Measurements from ENCODE around the gene FARS2. TPM values are rescaled to one million over a fixed set of nuclear protein-coding genes. Genes with fewer than 3 reads are reported as not detected.

FARS2 gene
- polyA plus RNA-seq (2013, experiment 1 of 4), result 16.0 TPM
- 16.8 TPM for polyA plus RNA-seq (2013, experiment 2 of 4)
- 9.6 TPM for polyA plus RNA-seq (2013, experiment 3 of 4)
- 11.8 TPM for polyA plus RNA-seq (2013, experiment 4 of 4)

DNA sequence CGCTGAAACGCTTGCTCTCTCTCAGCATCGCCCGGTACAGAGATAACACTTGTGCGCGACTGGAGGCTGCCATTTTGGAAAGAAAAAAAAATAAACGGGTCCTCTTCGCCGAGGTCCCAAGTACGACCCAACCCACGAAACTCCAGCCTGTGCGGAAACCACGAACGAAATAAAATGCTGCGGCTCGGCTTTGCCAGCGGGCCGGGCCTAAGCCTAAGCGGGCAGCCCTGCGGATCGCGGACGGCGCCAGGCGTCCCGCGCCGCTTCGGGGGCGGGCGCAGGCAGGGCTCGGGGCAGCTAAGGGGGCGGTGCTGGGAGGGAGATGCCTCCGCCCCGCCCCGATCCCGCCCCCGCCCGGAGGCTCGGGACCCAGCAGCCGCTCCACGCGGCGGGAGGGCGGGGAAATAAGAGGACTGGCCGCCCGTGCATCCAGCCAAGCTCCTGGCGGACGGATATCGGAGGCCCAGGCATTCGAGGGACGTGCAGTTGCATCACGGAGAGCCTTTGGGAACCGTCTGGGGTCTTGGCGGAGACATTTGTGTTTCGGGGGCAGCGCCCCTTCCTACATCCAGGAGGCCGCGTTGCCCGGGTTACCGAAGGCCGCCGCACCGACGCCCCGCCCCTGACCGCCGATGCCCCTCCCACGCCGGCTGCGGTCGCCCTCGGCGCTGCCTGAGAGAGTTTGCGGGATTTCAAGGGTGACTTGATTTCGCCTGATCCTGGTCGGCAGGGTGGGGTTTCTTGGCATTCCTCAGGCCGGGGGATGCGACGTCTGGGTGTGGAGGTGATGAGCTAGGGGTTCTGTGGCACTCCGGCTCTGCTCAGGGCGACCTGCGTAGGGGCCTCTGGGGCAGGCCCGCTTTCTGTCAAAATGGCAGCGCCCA is at the start of gene FARS2, which contains the start of gene LYRM4:
Gene FARS2, plus strand, starts transcription at position 853 of the 884 bp plus-strand sequence.
Gene LYRM4, minus strand, starts transcription at position 290 of the 884 bp plus-strand sequence. Its CDS starts 217 bp downstream, at position 73.
- Histone ChIP-seq H3K27ac (ENCODE audit: insufficient read depth, low read depth, low read length, poor library complexity, severe bottlenecking) (peak within 1 kb of the TSS; percentile 94), H3K4me3 (ENCODE audit: insufficient read depth, low read depth, low read length) (peak within 1 kb of the TSS; percentile 92)
- 0% methylated on average over 85 of the region's 85 CpGs for WGBS, 2 experiments

GRCh38 chr6:5213836-5214235 is 47.5 kb upstream of the FARS2 start:
- no peaks in the 10 kb centered on the region for H3K9me3 ChIP-seq (ENCODE audit: control insufficient read depth, low read length)
- no peak overlapping the region for H3K27ac ChIP-seq (ENCODE audit: insufficient read depth, low read depth, low read length, poor library complexity, severe bottlenecking)
- no peaks in the 10 kb centered on the region for H3K27me3 ChIP-seq (ENCODE audit: control insufficient read depth, insufficient read depth, low read length, poor library complexity, severe bottlenecking)
- no peaks in the 10 kb centered on the region for H3K36me3 ChIP-seq (ENCODE audit: control insufficient read depth, insufficient read depth, low read length)
- H3K4me3 ChIP-seq (ENCODE audit: insufficient read depth, low read depth, low read length), result no peak overlapping the region
- no peaks in the 10 kb centered on the region for H3K4me1 ChIP-seq (ENCODE audit: control insufficient read depth, insufficient read depth, low read length)
- WGBS, 2 experiments, result 95% methylated on average over 8 of the region's 8 CpGs

More for the DNA sequence above, at the start of gene FARS2, which contains the start of gene LYRM4:
- Histone ChIP-seq H3K4me1 (ENCODE audit: control insufficient read depth, insufficient read depth, low read length) (peaks cover 6% of the 10 kb centered on the region), H3K36me3 (ENCODE audit: control insufficient read depth, insufficient read depth, low read length) (peaks cover 10% of the 10 kb centered on the region), H3K27me3 (ENCODE audit: control insufficient read depth, insufficient read depth, low read length, poor library complexity, severe bottlenecking) (no peaks in the 10 kb centered on the region), H3K9me3 (ENCODE audit: control insufficient read depth, low read length) (no peaks in the 10 kb centered on the region)

DNA sequence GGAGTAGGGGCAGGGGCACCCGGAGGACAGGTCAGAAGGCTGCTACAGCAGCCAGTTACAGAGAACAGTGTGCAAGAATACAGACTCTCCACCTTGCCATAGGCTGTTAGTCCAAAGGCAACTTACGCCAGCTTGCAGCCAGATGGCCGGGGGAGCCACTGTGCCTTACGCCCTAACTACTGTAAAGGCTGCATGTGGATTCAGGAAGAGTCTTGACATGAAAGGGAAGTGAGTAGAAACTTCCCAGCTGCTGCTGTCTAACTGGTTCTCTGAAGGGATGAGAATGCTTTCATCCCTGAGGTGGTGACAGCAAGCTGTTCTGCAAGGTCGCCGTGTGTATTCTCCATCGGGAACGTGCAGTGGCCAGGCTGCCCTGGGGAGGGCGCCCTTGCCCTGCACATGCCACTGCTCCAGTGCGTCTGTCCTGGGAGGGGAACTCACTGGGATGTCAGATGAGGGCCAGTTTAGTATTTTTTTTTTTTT is 46.7 kb upstream of the FARS2 start:
- Histone ChIP-seq H3K9me3 (ENCODE audit: control insufficient read depth, low read length) (no peaks in the 10 kb centered on the region), H3K27ac (ENCODE audit: insufficient read depth, low read depth, low read length, poor library complexity, severe bottlenecking) (no peak overlapping the region), H3K4me3 (ENCODE audit: insufficient read depth, low read depth, low read length) (no peak overlapping the region), H3K4me1 (ENCODE audit: control insufficient read depth, insufficient read depth, low read length) (no peaks in the 10 kb centered on the region), H3K27me3 (ENCODE audit: control insufficient read depth, insufficient read depth, low read length, poor library complexity, severe bottlenecking) (no peaks in the 10 kb centered on the region), H3K36me3 (ENCODE audit: control insufficient read depth, insufficient read depth, low read length) (no peaks in the 10 kb centered on the region)
- WGBS, 2 experiments, result 50 to 51% methylated on average over 10 of the region's 10 CpGs

DNA sequence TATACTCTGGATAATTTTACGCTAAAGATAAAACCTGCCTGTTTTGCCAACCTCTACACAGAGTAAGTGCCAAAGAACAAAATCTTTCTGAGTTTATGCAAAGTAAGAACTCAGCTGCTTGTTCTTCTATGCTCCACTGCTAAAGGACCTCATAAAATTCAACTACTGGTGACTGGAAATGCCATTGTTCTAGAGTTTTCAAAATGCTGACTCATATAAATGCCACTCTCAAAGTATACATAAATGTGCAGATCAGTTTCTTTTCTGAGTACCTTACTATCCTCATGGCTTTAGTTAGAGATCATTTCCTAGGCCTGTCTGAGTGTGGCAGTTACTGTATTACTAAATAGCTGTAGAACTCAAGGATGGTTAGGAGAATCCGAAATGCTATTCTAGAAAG is 46.2 kb upstream of the FARS2 start:
- no peak overlapping the region for H3K4me3 ChIP-seq (ENCODE audit: insufficient read depth, low read depth, low read length)
- H3K27ac ChIP-seq (ENCODE audit: insufficient read depth, low read depth, low read length, poor library complexity, severe bottlenecking), result no peak overlapping the region
- H3K27me3 ChIP-seq (ENCODE audit: control insufficient read depth, insufficient read depth, low read length, poor library complexity, severe bottlenecking), result no peaks in the 10 kb centered on the region
- WGBS, 2 experiments, result 80 to 97% methylated on average over 2 of the region's 2 CpGs
- H3K4me1 ChIP-seq (ENCODE audit: control insufficient read depth, insufficient read depth, low read length), result peaks cover 2% of the 10 kb centered on the region
- no peaks in the 10 kb centered on the region for H3K36me3 ChIP-seq (ENCODE audit: control insufficient read depth, insufficient read depth, low read length)
- H3K9me3 ChIP-seq (ENCODE audit: control insufficient read depth, low read length), result no peaks in the 10 kb centered on the region

DNA sequence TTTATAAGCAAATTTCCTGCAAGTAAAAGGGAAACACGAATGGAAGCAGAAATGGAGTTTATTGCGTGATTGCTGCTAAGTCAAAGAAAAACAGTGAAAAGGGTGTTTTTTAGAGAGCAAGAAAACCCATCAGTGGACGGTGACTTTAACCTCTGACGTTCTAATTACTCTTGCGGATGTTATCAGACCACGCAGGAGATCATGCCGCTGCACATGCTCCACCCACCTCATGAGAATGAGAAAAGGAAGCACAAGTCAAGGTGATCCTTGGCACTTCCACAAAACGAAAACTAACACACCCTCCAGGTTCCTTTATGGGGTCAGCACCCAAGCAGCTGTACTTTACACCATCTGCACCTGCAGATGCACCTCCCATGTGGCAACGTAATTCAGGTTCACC is 45.5 kb upstream of the FARS2 start:
- H3K36me3 ChIP-seq (ENCODE audit: control insufficient read depth, insufficient read depth, low read length), result no peaks in the 10 kb centered on the region
- H3K9me3 ChIP-seq (ENCODE audit: control insufficient read depth, low read length), result no peaks in the 10 kb centered on the region
- 92 to 93% methylated on average over 8 to 9 of the region's 9 CpGs for WGBS, 2 experiments

GRCh38 chr6:5217356-5217755 is 44.0 kb upstream of the FARS2 start:
- no peaks in the 10 kb centered on the region for H3K36me3 ChIP-seq (ENCODE audit: control insufficient read depth, insufficient read depth, low read length)
- H3K27ac ChIP-seq (ENCODE audit: insufficient read depth, low read depth, low read length, poor library complexity, severe bottlenecking), result no peak overlapping the region
- no peaks in the 10 kb centered on the region for H3K9me3 ChIP-seq (ENCODE audit: control insufficient read depth, low read length)
- WGBS, 2 experiments, result 92% methylated on average over 2 of the region's 2 CpGs
- H3K4me1 ChIP-seq (ENCODE audit: control insufficient read depth, insufficient read depth, low read length), result peaks cover 5% of the 10 kb centered on the region
- H3K27me3 ChIP-seq (ENCODE audit: control insufficient read depth, insufficient read depth, low read length, poor library complexity, severe bottlenecking), result no peaks in the 10 kb centered on the region
- H3K4me3 ChIP-seq (ENCODE audit: insufficient read depth, low read depth, low read length), result no peak overlapping the region

More for the DNA sequence above, 45.5 kb upstream of the FARS2 start:
- Histone ChIP-seq H3K4me1 (ENCODE audit: control insufficient read depth, insufficient read depth, low read length) (peaks cover 5% of the 10 kb centered on the region), H3K27me3 (ENCODE audit: control insufficient read depth, insufficient read depth, low read length, poor library complexity, severe bottlenecking) (no peaks in the 10 kb centered on the region), H3K27ac (ENCODE audit: insufficient read depth, low read depth, low read length, poor library complexity, severe bottlenecking) (no peak overlapping the region), H3K4me3 (ENCODE audit: insufficient read depth, low read depth, low read length) (no peak overlapping the region)

DNA sequence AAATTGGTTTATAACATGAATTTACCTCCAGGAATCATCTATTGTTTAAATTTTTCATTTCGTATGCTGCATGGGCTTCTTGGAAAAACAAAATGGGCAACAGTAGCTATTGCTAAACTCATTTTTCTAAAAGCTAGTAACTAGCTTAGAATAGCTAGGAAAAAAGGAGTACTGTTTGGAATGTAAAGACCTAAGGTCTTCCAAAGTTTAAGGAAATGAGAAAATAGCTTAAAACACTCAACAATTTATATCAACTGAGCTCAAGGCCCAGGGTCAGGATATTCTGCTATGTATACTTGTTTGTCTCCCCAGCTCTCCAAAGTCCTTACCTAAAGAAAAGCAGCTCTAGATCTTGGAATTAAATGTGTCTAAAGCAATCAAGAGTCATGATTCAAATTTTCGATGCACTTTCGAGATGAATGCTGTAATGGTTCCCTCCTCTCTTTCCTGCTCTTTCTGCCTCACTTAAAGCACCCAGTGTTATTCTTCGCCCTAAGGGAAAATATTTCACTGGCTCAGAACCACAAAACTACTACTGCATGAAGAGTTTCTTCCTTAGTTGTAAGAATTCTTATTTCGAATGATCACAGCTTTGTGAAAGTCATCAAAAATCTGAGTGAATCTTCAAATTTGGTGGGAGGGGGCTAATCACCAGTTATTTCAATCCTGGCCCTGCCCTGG is 42.2 kb upstream of the FARS2 start:
- Histone ChIP-seq H3K9me3 (ENCODE audit: control insufficient read depth, low read length) (no peaks in the 10 kb centered on the region), H3K36me3 (ENCODE audit: control insufficient read depth, insufficient read depth, low read length) (no peaks in the 10 kb centered on the region), H3K4me1 (ENCODE audit: control insufficient read depth, insufficient read depth, low read length) (peaks cover 5% of the 10 kb centered on the region), H3K4me3 (ENCODE audit: insufficient read depth, low read depth, low read length) (no peak overlapping the region), H3K27me3 (ENCODE audit: control insufficient read depth, insufficient read depth, low read length, poor library complexity, severe bottlenecking) (no peaks in the 10 kb centered on the region), H3K27ac (ENCODE audit: insufficient read depth, low read depth, low read length, poor library complexity, severe bottlenecking) (no peak overlapping the region)
- 95 to 97% methylated on average over 4 to 5 of the region's 5 CpGs for WGBS, 2 experiments

GRCh38 chr6:5220443-5220842 is 40.9 kb upstream of the FARS2 start:
- H3K27me3 ChIP-seq (ENCODE audit: control insufficient read depth, insufficient read depth, low read length, poor library complexity, severe bottlenecking), result no peaks in the 10 kb centered on the region
- H3K36me3 ChIP-seq (ENCODE audit: control insufficient read depth, insufficient read depth, low read length), result no peaks in the 10 kb centered on the region
- 86 to 92% methylated on average over 1 of the region's 1 CpG for WGBS, 2 experiments
- H3K9me3 ChIP-seq (ENCODE audit: control insufficient read depth, low read length), result no peaks in the 10 kb centered on the region
- H3K4me3 ChIP-seq (ENCODE audit: insufficient read depth, low read depth, low read length), result no peak overlapping the region
- H3K27ac ChIP-seq (ENCODE audit: insufficient read depth, low read depth, low read length, poor library complexity, severe bottlenecking), result no peak overlapping the region
- peaks cover 5% of the 10 kb centered on the region for H3K4me1 ChIP-seq (ENCODE audit: control insufficient read depth, insufficient read depth, low read length)

GRCh38 chr6:5223309-5223708 is 38.0 kb upstream of the FARS2 start:
- H3K4me1 ChIP-seq (ENCODE audit: control insufficient read depth, insufficient read depth, low read length), result peaks cover 5% of the 10 kb centered on the region

GRCh38 chr6:5229356-5229755 is 32.0 kb upstream of the FARS2 start:
- no peak overlapping the region for H3K4me3 ChIP-seq (ENCODE audit: insufficient read depth, low read depth, low read length)
- no peak overlapping the region for H3K27ac ChIP-seq (ENCODE audit: insufficient read depth, low read depth, low read length, poor library complexity, severe bottlenecking)
- H3K4me1 ChIP-seq (ENCODE audit: control insufficient read depth, insufficient read depth, low read length), result no peaks in the 10 kb centered on the region
- no peaks in the 10 kb centered on the region for H3K36me3 ChIP-seq (ENCODE audit: control insufficient read depth, insufficient read depth, low read length)
- WGBS, 2 experiments, result 93 to 95% methylated on average over 3 of the region's 3 CpGs
- no peaks in the 10 kb centered on the region for H3K27me3 ChIP-seq (ENCODE audit: control insufficient read depth, insufficient read depth, low read length, poor library complexity, severe bottlenecking)
- H3K9me3 ChIP-seq (ENCODE audit: control insufficient read depth, low read length), result no peaks in the 10 kb centered on the region

More at GRCh38 chr6:5223309-5223708, 38.0 kb upstream of the FARS2 start:
- H3K36me3 ChIP-seq (ENCODE audit: control insufficient read depth, insufficient read depth, low read length), result no peaks in the 10 kb centered on the region
- no peak overlapping the region for H3K4me3 ChIP-seq (ENCODE audit: insufficient read depth, low read depth, low read length)
- no peaks in the 10 kb centered on the region for H3K9me3 ChIP-seq (ENCODE audit: control insufficient read depth, low read length)
- no peaks in the 10 kb centered on the region for H3K27me3 ChIP-seq (ENCODE audit: control insufficient read depth, insufficient read depth, low read length, poor library complexity, severe bottlenecking)
- WGBS, 2 experiments, result 96 to 97% methylated on average over 6 of the region's 6 CpGs
- H3K27ac ChIP-seq (ENCODE audit: insufficient read depth, low read depth, low read length, poor library complexity, severe bottlenecking), result no peak overlapping the region
